ENCODE measurements around the gene EIF3K. TPM values are rescaled to one million over a fixed set of nuclear protein-coding genes. Genes with fewer than 3 reads are reported as not detected.

The EIF3K gene
- total RNA-seq, 4 donors from 2014 or later = 211 to 441 (median 246) TPM

DNA sequence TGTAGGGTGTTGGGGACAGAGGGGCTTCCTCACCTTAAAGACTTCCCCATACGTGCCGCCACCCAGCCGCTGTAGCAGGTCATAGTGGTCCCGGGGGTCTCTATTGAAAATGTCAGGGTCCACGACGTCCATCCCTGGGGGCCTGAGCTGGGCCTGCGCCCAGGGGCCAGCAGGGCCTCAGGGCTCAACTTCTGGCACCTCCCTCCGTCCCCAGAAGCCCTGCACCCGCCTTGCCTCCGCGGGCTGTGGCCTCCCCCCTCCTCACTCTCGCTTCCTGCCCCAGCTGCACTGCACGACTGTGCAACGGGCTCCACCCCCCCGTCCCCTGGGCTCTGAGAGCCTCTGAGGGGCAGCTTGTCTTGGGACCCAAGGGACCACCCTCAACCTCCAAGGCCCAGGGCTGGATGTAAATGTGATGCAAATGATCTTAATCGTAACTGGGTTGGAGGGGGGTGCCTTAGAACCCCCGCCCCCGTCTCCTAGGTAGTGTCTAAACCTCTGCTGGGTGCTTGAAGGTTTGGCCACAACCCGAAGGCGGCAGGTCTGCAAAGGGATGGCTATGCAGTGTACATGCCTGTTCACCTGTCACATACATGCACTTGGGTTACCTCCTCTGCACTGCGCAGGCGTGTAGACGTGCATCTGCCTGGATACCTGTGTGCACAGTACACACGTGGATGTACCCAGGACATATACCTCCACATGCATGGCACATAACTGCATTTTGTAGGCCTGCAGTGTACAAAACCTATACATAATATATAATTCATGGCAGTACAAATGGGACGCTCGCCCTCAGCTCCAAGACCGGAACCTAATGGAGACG, 1.0 kb upstream of the EIF3K start, which contains the start of gene MAP4K1:
MAP4K1 (minus strand) TSS at position 190 of the 826 bp plus-strand sequence; CDS start at position 132, 58 bp downstream.
- peak in 1 of 2 donors; percentile 28 for DNase-seq

DNA sequence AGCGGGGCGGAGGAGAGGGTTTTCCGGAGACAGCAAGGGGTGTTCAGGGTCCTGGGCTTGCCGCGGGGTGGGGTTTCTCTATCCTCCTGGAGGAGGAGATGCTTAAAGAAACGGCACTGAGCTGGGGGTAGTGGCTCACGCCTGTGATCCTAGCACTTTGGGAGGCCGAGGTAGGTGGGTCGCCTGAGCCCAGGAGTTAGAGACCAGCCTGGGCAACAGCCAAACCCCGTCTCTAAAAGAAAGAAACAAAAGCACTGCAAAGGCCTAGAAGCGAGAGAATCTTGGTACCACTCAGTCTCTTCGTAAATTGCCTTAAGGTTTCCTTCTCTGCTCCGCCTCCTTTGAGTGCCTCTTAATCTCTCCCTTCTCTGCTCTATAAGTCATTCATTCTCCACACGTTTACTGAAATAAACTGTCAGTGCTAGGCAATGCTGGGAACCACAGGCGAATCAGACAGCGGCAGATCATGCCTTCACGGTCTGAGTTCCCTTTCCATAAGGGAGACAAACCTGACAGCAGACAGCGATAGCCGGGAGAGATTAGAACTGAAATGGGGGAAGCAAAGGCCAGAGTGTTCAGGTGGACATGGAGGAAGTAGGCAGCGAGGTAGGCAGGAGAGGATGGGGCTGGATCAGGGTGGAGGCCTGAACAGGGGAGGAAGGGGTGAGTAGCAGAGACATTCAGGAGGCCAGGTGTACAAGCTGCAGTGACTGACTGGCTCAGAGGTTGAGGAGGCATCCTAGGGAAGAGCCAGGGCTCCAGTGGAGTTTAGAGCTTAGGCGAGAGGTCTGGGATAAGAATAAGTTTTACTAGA, 580 bp downstream of the EIF3K start:
- no peaks in the 10 kb centered on the region for H3K4me1 ChIP-seq
- intact Hi-C loops (cut with DNase I; ENCODE audit: low total_unique reads) = loop anchor here (5.0 kb wide), 1 partner anchor 212 kb away; no protein-coding TSS in a partner anchor
- no peaks in the 10 kb centered on the region for H3K9me3 ChIP-seq

More for the DNA sequence above, 1.0 kb upstream of the EIF3K start, which contains the start of gene MAP4K1:
- Histone ChIP-seq H3K9me3 (no peaks in the 10 kb centered on the region), H3K36me3 (no peaks in the 10 kb centered on the region), H3K27ac (peak within 1 kb of the TSS; percentile 58 to 77), H3K27me3 (no peaks in the 10 kb centered on the region), H3K4me1 (no peaks in the 10 kb centered on the region), H3K4me3 (peak within 1 kb of the TSS; percentile 67 to 90)
- no peak for TF ChIP-seq POLR2A (IDR thresholded peaks at IDR 0.05)
- TF ChIP-seq, protein P1, sequence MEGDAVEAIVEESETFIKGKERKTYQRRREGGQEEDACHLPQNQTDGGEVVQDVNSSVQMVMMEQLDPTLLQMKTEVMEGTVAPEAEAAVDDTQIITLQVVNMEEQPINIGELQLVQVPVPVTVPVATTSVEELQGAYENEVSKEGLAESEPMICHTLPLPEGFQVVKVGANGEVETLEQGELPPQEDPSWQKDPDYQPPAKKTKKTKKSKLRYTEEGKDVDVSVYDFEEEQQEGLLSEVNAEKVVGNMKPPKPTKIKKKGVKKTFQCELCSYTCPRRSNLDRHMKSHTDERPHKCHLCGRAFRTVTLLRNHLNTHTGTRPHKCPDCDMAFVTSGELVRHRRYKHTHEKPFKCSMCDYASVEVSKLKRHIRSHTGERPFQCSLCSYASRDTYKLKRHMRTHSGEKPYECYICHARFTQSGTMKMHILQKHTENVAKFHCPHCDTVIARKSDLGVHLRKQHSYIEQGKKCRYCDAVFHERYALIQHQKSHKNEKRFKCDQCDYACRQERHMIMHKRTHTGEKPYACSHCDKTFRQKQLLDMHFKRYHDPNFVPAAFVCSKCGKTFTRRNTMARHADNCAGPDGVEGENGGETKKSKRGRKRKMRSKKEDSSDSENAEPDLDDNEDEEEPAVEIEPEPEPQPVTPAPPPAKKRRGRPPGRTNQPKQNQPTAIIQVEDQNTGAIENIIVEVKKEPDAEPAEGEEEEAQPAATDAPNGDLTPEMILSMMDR (IDR thresholded peaks at IDR 0.05) = no peak
- intact Hi-C loops (cut with DNase I; ENCODE audit: low total_unique reads) = no loop called here

DNA sequence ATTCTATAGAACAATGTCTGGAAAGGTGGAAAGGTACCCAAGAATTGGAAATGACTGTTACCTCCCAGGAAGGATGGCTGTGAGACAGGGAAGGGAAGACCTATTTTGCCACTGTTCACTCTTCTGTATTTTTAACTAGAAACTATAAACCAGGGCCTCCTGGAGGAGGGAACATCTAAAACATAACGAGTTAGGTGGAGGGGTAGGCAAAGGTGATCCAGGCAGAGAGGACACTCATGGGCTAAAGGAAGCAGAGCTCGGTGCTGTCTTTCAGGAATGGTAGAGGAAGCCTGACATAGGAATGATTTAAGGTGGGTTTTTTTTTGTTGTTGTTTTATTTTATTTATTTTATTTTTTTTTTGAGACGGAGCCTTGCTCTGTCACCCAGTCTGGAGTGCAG, 5.8 kb downstream of the EIF3K start:
- intact Hi-C loops (cut with DNase I; ENCODE audit: low total_unique reads) = loop anchor here (5.0 kb wide), 1 partner anchor 218 kb away; no protein-coding TSS in a partner anchor
- Histone ChIP-seq H3K4me3 (no peak overlapping the region), H3K27ac (no peak overlapping the region), H3K4me1 (no peaks in the 10 kb centered on the region), H3K36me3 (no peaks in the 10 kb centered on the region), H3K27me3 (no peaks in the 10 kb centered on the region), H3K9me3 (no peaks in the 10 kb centered on the region)
- TF ChIP-seq, protein P1 (IDR thresholded peaks at IDR 0.05) = no peak
- no peak for TF ChIP-seq POLR2A (IDR thresholded peaks at IDR 0.05)
- DNase-seq = no peak

More for the DNA sequence above, 580 bp downstream of the EIF3K start:
- Histone ChIP-seq H3K4me3 (peak overlapping the region; percentile 67 to 90), H3K27ac (peak overlapping the region; percentile 69 to 79), H3K27me3 (no peaks in the 10 kb centered on the region), H3K36me3 (no peaks in the 10 kb centered on the region)
- TF ChIP-seq, protein P1 (IDR thresholded peaks at IDR 0.05) = no peak
- TF ChIP-seq POLR2A (IDR thresholded peaks at IDR 0.05) = no peak
- no peak for DNase-seq

DNA sequence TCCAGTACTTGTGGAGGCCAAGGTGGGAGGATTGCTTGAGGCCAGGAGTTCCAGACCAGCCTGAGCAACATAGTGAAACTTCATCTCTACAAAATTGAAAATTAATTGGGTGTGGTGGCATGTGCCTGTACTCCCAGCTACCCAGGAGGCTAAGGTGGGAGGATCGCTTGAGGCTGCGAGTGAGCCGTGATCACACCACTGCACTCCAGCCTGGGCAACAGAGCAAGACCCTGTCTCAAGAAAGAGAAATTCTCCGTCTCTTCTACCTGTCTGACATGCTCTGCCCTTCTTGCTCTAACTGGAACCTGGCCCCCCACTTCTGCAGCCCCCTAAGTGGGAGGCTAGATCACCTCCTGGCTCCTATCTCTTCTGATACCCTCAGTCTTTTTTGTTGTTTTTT, 7.4 kb downstream of the EIF3K start:
- H3K9me3 ChIP-seq = no peaks in the 10 kb centered on the region
- H3K4me3 ChIP-seq = no peak overlapping the region
- no peak for DNase-seq
- H3K4me1 ChIP-seq = no peaks in the 10 kb centered on the region
- TF ChIP-seq, protein P1 (IDR thresholded peaks at IDR 0.05) = no peak
- no peak for TF ChIP-seq POLR2A (IDR thresholded peaks at IDR 0.05)
- H3K27ac ChIP-seq = no peak overlapping the region
- H3K27me3 ChIP-seq = no peaks in the 10 kb centered on the region
- intact Hi-C loops (cut with DNase I; ENCODE audit: low total_unique reads) = no loop called here
- no peaks in the 10 kb centered on the region for H3K36me3 ChIP-seq
